Omental fat pad (tissue), 4 donors: ENCODE results near the gene KLC3. TPM values are rescaled to one million over a fixed set of nuclear protein-coding genes. Genes with fewer than 3 reads are reported as not detected.

Experiments
- ATAC-seq: fragments of 150-250 bp; one replicate; pipeline ENCODE4 v1.9.1; 2016; ENCODE audit warnings: mild to moderate bottlenecking, moderate library complexity; ENCODE audit not compliant: low FRiP score
- DNase-seq: peaks from one replicate; pipeline ENCODE4 v3.0.0-alpha.2; 2019; ENCODE audit warnings: low spot score
- CTCF ChIP-seq, 3 donors: fragments of 450-650 bp; IDR thresholded peaks; one replicate each; pipeline ENCODE4 v1.5.1; 2016 to 2017; ENCODE audit warnings: antibody characterized with exemption in 3 of 3, mild to moderate bottlenecking in 3 of 3, moderate library complexity in 2 of 3
- total RNA-seq, 4 donors: library from RNA; depleted of rRNA; stranded (reverse); fragments of >200 nt; gene quantifications; one replicate each; pipeline ENCODE4 v1.1.0, GENCODE V29; 2016

The KLC3 gene
- total RNA-seq, 4 donors from 2014 or later: 0.36 to 2.0 TPM; not detected in 2

- ATAC-seq: no peak
- TF ChIP-seq CTCF (IDR thresholded peaks at IDR 0.05): no peak
- DNase-seq: no peak
These were observed 42.9 kb upstream of the KLC3 start for GRCh38 chr19:45297674-45298073.

- TF ChIP-seq CTCF (IDR thresholded peaks at IDR 0.05): no peak
- DNase-seq: no peak
- no peak for ATAC-seq
These were observed 42.3 kb upstream of the KLC3 start for GRCh38 chr19:45298264-45298663.

DNA sequence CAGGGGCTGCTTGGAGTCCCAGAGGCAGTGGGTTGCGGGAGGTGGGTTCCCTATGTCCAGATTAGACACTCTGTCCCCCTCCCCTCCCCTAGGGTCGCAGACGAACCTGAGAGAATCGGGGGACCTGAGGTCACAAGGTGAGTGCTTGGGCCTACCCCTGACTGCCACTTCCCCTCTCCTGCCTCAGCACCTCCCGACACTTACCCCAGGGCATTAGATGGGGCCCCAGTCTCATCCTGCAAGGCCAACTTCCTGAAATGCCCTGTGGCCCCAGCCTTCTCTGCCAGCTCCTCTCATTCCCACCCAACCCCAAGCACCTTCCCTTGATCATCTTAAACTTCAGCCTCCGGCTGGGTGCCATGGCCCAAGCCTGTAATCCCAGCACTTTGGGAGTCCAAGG lies 40.8 kb upstream of the KLC3 start:
- TF ChIP-seq CTCF (IDR thresholded peaks at IDR 0.05): no peak
- no peak for DNase-seq
- ATAC-seq: no peak

DNA sequence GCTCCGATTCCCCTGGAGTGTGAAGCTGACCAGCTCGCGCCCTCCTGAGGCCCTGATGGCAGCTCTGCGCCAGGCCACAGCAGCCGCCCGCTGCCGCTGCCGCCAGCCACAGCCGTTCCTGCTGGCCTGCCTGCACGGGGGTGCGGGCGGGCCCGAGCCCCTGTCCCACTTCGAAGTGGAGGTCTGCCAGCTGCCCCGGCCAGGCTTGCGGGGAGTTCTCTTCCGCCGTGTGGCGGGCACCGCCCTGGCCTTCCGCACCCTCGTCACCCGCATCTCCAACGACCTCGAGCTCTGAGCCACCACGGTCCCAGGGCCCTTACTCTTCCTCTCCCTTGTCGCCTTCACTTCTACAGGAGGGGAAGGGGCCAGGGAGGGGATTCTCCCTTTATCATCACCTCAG lies 38.1 kb upstream of the KLC3 start:
- no peak for ATAC-seq
- no peak for DNase-seq
- TF ChIP-seq CTCF (IDR thresholded peaks at IDR 0.05): no peak

- no peak for ATAC-seq
- DNase-seq: no peak
- TF ChIP-seq CTCF (IDR thresholded peaks at IDR 0.05): no peak
These were observed 37.1 kb upstream of the KLC3 start for GRCh38 chr19:45303269-45304060.

GRCh38 chr19:45304141-45304926 lies 36.2 kb upstream of the KLC3 start:
- no peak for DNase-seq

More at GRCh38 chr19:45304141-45304926, 36.2 kb upstream of the KLC3 start:
- TF ChIP-seq CTCF (IDR thresholded peaks at IDR 0.05): no peak
- ATAC-seq: no peak
